ENCODE data around the gene ZNF530.

- TF ChIP-seq UBTF (IDR thresholded peaks at IDR 0.05; ENCODE audit: borderline replicate concordance in 1 of 2, low read depth in 2 of 2, low read length in 2 of 2) (no peak), POLR2A (conservative IDR thresholded peaks at IDR 0.05) (peak; percentile 68; the same call in 1 of the 2 replicates), NFE2L1 (tag; IDR thresholded peaks at IDR 0.05; ENCODE audit: borderline replicate concordance, low read depth) (no peak), DEAF1 (CRISPR knock-in tag; IDR thresholded peaks at IDR 0.05) (no peak), ARNT (IDR thresholded peaks at IDR 0.05) (no peak), SIN3A (IDR thresholded peaks at IDR 0.05; ENCODE audit: borderline replicate concordance in 2 of 2, control insufficient read depth in 1 of 2, low read depth in 2 of 2, low read length in 2 of 2) (no peak), YY1 (IDR thresholded peaks at IDR 0.05; ENCODE audit: borderline replicate concordance in 1 of 3, control insufficient read depth in 1 of 3, extremely low read depth in 1 of 3, insufficient read depth in 3 of 3, insufficient read length in 1 of 3, insufficient replicate concordance in 2 of 3, low read depth in 1 of 3, low read length in 2 of 3) (peak in 2 of 3 experiments; percentile 62 to 82), POLR2AphosphoS5 (IDR thresholded peaks at IDR 0.05; ENCODE audit: control insufficient read depth, insufficient read depth, low read depth, low read length) (peak; percentile 47; the same call in 1 of the 2 replicates), ZEB2 (IDR thresholded peaks at IDR 0.05) (no peak)
- TF ChIP-seq, protein P1, sequence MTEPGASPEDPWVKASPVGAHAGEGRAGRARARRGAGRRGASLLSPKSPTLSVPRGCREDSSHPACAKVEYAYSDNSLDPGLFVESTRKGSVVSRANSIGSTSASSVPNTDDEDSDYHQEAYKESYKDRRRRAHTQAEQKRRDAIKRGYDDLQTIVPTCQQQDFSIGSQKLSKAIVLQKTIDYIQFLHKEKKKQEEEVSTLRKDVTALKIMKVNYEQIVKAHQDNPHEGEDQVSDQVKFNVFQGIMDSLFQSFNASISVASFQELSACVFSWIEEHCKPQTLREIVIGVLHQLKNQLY (CRISPR knock-in tag; conservative IDR thresholded peaks at IDR 0.05): 0 out of 4 replicates have a peak, but pooled peaks of 1 of the 2 experiments have one; percentile 48
These were observed 33.5 kb downstream of the ZNF530 start, which contains the start of gene ZNF211 for GRCh38 chr19:57632987-57633831.

Data from K562 (cell line).